Measurements from ENCODE around the gene MBD6.
"Not testable (repeated sequence)": the region's sequence is repeated elsewhere in the genome, so short reads cannot be mapped to it uniquely, and the experiment has no call there.

Gene MBD6

GRCh38 chr12:57490126-57490525 is 32.5 kb upstream of the MBD6 start:
- no peak for DNase-seq (ENCODE audit: low read depth)
- peak overlapping the region; percentile 67; the same call in 1 of the 2 replicates for H3K4me3 ChIP-seq (ENCODE audit: low read length)
- TF ChIP-seq, protein P1, sequence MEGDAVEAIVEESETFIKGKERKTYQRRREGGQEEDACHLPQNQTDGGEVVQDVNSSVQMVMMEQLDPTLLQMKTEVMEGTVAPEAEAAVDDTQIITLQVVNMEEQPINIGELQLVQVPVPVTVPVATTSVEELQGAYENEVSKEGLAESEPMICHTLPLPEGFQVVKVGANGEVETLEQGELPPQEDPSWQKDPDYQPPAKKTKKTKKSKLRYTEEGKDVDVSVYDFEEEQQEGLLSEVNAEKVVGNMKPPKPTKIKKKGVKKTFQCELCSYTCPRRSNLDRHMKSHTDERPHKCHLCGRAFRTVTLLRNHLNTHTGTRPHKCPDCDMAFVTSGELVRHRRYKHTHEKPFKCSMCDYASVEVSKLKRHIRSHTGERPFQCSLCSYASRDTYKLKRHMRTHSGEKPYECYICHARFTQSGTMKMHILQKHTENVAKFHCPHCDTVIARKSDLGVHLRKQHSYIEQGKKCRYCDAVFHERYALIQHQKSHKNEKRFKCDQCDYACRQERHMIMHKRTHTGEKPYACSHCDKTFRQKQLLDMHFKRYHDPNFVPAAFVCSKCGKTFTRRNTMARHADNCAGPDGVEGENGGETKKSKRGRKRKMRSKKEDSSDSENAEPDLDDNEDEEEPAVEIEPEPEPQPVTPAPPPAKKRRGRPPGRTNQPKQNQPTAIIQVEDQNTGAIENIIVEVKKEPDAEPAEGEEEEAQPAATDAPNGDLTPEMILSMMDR (conservative IDR thresholded peaks at IDR 0.05; ENCODE audit: low read length) = no peak

- DNase-seq (ENCODE audit: low read depth) = no peak
- TF ChIP-seq, protein P1 (conservative IDR thresholded peaks at IDR 0.05; ENCODE audit: low read length) = peak; percentile 26; the same call in 1 of the 2 replicates
- no peak overlapping the region for H3K4me3 ChIP-seq (ENCODE audit: low read length)
Measured at GRCh38 chr12:57491393-57492280, 31.0 kb upstream of the MBD6 start.

DNA sequence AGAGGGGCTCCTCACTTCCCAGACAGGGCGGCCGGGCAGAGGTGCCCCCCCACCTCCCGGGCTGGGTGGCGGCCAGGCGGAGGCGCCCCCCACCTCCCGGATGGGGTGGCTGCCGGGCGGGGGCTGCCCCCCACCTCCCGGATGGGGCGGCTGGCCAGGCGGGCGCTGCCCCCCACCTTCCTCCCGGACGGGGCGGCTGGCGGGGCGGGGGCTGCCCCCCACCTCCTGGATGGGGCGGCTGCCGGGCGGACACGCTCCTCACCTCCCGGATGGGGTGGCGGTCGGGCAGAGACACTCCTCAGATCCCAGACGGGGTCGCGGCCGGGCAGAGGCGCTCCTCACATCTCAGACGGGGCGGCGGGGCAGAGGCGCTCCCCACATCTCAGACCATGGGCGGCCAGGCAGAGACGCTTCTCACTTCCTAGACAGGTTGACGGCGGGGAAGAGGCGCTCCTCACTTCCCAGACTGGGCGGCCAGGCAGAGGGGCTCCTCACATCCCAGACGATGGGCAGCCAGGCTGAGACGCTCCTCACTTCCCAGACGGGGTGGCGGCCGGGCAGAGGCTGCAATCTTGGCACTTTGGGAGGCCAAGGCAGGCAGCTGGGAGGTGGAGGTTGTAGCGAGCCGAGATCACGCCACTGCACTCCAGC is 27.4 kb upstream of the MBD6 start:
- DNase-seq (ENCODE audit: low read depth); H3K4me3 ChIP-seq (ENCODE audit: low read length): not testable (repeated sequence)

DNA sequence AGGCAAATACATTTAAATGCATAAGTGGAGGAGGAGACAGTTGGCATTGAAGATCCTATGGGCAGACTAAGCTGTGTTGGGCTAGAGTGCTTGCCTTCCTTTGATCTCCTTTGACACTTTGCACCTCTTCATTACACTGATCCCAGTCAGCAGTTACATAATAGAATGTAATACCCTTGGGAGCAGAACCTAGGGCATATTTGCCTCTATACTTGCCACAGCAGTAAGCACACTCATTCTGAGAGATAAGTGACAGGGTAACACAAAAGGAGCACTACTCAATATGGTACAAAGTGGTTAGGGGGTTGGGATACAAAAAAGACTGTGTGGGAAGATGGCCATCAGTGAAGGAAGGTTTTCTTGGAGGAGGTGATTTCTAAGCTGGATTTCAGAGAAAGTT is 25.8 kb upstream of the MBD6 start:
- DNase-seq (ENCODE audit: low read depth) = no peak
- TF ChIP-seq, protein P1 (conservative IDR thresholded peaks at IDR 0.05; ENCODE audit: low read length) = no peak

DNA sequence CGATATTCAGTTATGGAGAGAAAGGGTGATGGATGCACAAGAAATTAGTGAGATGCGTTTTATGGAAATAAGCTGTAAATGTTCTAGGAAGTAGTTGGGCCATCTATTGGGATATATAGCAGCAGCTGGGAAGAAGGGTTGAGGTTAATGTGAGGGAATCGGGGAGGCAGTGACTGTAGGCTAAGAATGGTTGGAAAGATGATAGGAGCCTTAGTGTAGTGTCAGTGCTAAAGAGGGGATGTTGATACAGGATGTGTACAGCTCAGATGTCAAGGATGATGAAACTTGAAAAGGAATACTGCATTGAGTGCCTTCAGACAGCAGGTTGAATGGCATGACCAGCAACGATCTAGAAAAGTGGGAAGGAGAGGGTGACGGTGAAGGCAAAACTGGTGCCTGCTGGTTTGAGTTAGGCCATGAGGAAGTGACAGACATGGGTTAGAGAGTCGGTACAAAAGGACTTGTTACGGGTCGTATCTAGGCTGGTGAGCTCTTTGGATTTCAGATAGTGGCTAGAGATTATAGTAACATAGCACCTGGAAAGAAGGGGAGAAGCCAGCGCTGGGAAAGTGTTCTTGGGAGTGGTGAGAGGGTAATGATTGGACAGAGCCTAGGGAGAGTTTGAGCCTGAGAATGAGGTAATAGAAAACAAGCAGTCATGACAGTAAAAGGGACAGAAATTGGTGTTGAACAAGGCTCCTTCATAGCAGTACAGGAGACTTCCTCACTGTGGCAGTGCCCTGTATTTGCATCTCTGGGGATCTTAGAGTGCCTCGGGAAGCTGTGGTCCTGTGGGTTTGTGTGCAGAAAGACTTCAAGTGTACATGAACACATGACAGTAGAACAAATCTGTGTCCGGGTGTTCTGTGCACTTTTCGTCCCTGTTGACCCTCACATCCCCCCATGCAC is 25.1 kb upstream of the MBD6 start:
- TF ChIP-seq, protein P1 (conservative IDR thresholded peaks at IDR 0.05; ENCODE audit: low read length) = no peak
- H3K4me3 ChIP-seq (ENCODE audit: low read length) = no peak overlapping the region
- DNase-seq (ENCODE audit: low read depth) = no peak

More for the DNA sequence above, 25.8 kb upstream of the MBD6 start:
- no peak overlapping the region for H3K4me3 ChIP-seq (ENCODE audit: low read length)

GRCh38 chr12:57498132-57498502 is 24.5 kb upstream of the MBD6 start:
- no peak overlapping the region for H3K4me3 ChIP-seq (ENCODE audit: low read length)
- no peak for DNase-seq (ENCODE audit: low read depth)
- TF ChIP-seq, protein P1 (conservative IDR thresholded peaks at IDR 0.05; ENCODE audit: low read length) = no peak

- DNase-seq (ENCODE audit: low read depth) = no peak
- TF ChIP-seq, protein P1 (conservative IDR thresholded peaks at IDR 0.05; ENCODE audit: low read length) = no peak
- H3K4me3 ChIP-seq (ENCODE audit: low read length) = no peak overlapping the region
Measured at GRCh38 chr12:57498571-57498970, 24.1 kb upstream of the MBD6 start.
